SK-N-SH (cell line): ENCODE data around the gene TSSK6. TPM values are rescaled to one million over a fixed set of nuclear protein-coding genes. Genes with fewer than 3 reads are reported as not detected.

Experiments
- CTCF ChIA-PET: fragments of 300-600, 350-600 bp; formaldehyde crosslinking; extraction: SDS; loops from one replicate; lab custom pipeline; 2021; lab: Yijun Ruan, JAX
- POLR2A ChIA-PET: fragments of 350-600 bp; sonication (Branson Sonifier 250); formaldehyde crosslinking; extraction: SDS; loops from one replicate; lab custom pipeline; 2020; ENCODE audit warnings: antibody characterized with exemption, inconsistent platforms; lab: Yijun Ruan, JAX
- DNase-seq: peaks from one replicate; pipeline ENCODE4 v3.0.0; 2012
- H2AFZ ChIP-seq: fragments of 200-600 bp; sonication (generic); 2 replicates; pipeline ENCODE4 v1.8.1; 2016; ENCODE audit warnings: antibody characterized with exemption, mild to moderate bottlenecking, low read depth
- H3F3A ChIP-seq: fragments of 200-600 bp; sonication (generic); replicated peaks from 2 replicates; pipeline ENCODE3; 2016; ENCODE audit warnings: antibody characterized with exemption, mild to moderate bottlenecking; ENCODE audit not compliant: insufficient read depth
- H3K27ac ChIP-seq, 2 experiments: fragments of 200-500 bp in 1 of 2; fragments of 200-600 bp in 1 of 2; sonication (Bioruptor generic) in 1 of 2; sonication (generic), shearing (Covaris generic) in 1 of 2; 2 replicates each; pipeline versions ENCODE4 v1.5.1 to v1.6.1; 2014 to 2016; ENCODE audit warnings: low read depth in 2 of 2, inconsistent platforms in 1 of 2, low read length in 1 of 2, mild to moderate bottlenecking in 1 of 2, mixed read lengths in 1 of 2
- H3K27me3 ChIP-seq: fragments of 200-600 bp; sonication (generic), shearing (Covaris generic); 2 replicates; pipeline ENCODE4 v1.6.1; 2016; ENCODE audit warnings: mixed run types; ENCODE audit not compliant: insufficient read depth
- H3K36me3 ChIP-seq, 2 experiments: fragments of 200-500 bp in 1 of 2; fragments of 200-600 bp in 1 of 2; sonication (Bioruptor generic) in 1 of 2; sonication (generic) in 1 of 2; replicated peaks in 1 of 2; 2 replicates each; pipeline versions ENCODE3 to v1.5.1; 2014 to 2016; ENCODE audit warnings: low read length in 1 of 2, mild to moderate bottlenecking in 1 of 2; ENCODE audit not compliant: insufficient read depth in 2 of 2, control insufficient read depth in 1 of 2
- H3K4me1 ChIP-seq, 2 experiments: fragments of 200-500 bp in 1 of 2; fragments of 200-600 bp in 1 of 2; sonication (Bioruptor generic) in 1 of 2; sonication (generic), shearing (Covaris generic) in 1 of 2; 2 replicates each; pipeline versions ENCODE4 v1.5.1 to v1.6.1; 2014 to 2016; ENCODE audit warnings: low read depth in 1 of 2, low read length in 1 of 2, mixed run types in 1 of 2; ENCODE audit not compliant: insufficient read depth in 2 of 2, control insufficient read depth in 1 of 2
- H3K4me2 ChIP-seq: fragments of 200-600 bp; sonication (generic), shearing (Covaris generic); 2 replicates; pipeline ENCODE4 v1.6.1; 2017; ENCODE audit warnings: mixed run types
- H3K4me3 ChIP-seq, 2 experiments: fragments of 200-500 bp in 1 of 2; fragments of 200-600 bp in 1 of 2; sonication (Bioruptor generic) in 1 of 2; sonication (generic), shearing (Covaris generic) in 1 of 2; 2 replicates each; pipeline versions ENCODE4 v1.5.1 to v1.8.1; 2014 to 2016; ENCODE audit warnings: low read depth in 2 of 2, inconsistent platforms in 1 of 2, low read length in 1 of 2, mild to moderate bottlenecking in 1 of 2, mixed read lengths in 1 of 2, moderate library complexity in 1 of 2
- H3K79me2 ChIP-seq: fragments of 200-600 bp; sonication (generic); 2 replicates; pipeline ENCODE4 v1.8.1; 2017; ENCODE audit warnings: mild to moderate bottlenecking; ENCODE audit not compliant: insufficient read depth
- H3K9ac ChIP-seq: fragments of 200-600 bp; sonication (generic); 2 replicates; pipeline ENCODE4 v1.6.1; 2017; ENCODE audit warnings: mixed run types
- H3K9me2 ChIP-seq: fragments of 200-600 bp; sonication (generic); 2 replicates; pipeline ENCODE4 v1.6.1; 2017; ENCODE audit warnings: mixed run types
- H3K9me3 ChIP-seq: fragments of 200-600 bp; sonication (generic); 2 replicates; pipeline ENCODE4 v1.6.1; 2017; ENCODE audit warnings: mixed run types, mild to moderate bottlenecking, moderate library complexity
- H4K20me1 ChIP-seq: fragments of 200-600 bp; sonication (generic); 2 replicates; pipeline ENCODE4 v1.6.1; 2017; ENCODE audit warnings: mild to moderate bottlenecking, mixed run types; ENCODE audit not compliant: insufficient read depth
- CTCF ChIP-seq: fragments of 200-600 bp; sonication (generic); IDR thresholded peaks from 2 replicates; pipeline ENCODE4 v1.6.1; 2017; ENCODE audit warnings: antibody characterized with exemption, mild to moderate bottlenecking, moderate library complexity
- ELF1 ChIP-seq: IDR thresholded peaks from 2 replicates; pipeline ENCODE4 v1.4.0; 2012
- FOSL2 ChIP-seq: IDR thresholded peaks from 2 replicates; pipeline ENCODE4 v1.4.0; 2012; ENCODE audit warnings: low read depth, mild to moderate bottlenecking, moderate library complexity, borderline replicate concordance
- GATA2 ChIP-seq: sonication (generic); formaldehyde crosslinking; IDR thresholded peaks from 2 replicates; pipeline ENCODE4 v1.5.0; 2020; ENCODE audit warnings: mild to moderate bottlenecking, missing genetic modification reagents
- IRF3 ChIP-seq: fragments of 150-350 bp; IDR thresholded peaks from 2 replicates; pipeline ENCODE4 v1.6.1; 2016; ENCODE audit warnings: mild to moderate bottlenecking, low read depth, low read length
- NFIC ChIP-seq: IDR thresholded peaks from 2 replicates; pipeline ENCODE4 v1.4.0; 2012; ENCODE audit warnings: borderline replicate concordance
- NRF1 ChIP-seq: IDR thresholded peaks from 2 replicates; pipeline ENCODE4 v1.6.1; 2012; ENCODE audit warnings: low read depth, mild to moderate bottlenecking, low read length
- RAD21 ChIP-seq: IDR thresholded peaks from 2 replicates; pipeline ENCODE4 v1.6.1; 2012; ENCODE audit warnings: mild to moderate bottlenecking, low read length
- RCOR1 ChIP-seq: fragments of 150-350 bp; IDR thresholded peaks from 2 replicates; pipeline ENCODE4 v1.6.1; 2017; ENCODE audit warnings: antibody characterized with exemption, low read length
- RXRA ChIP-seq: IDR thresholded peaks from 2 replicates; pipeline ENCODE4 v1.4.0; 2012; ENCODE audit warnings: low read depth, mild to moderate bottlenecking, borderline replicate concordance
- TAF1 ChIP-seq: IDR thresholded peaks from 2 replicates; pipeline ENCODE4 v1.6.1; 2012; ENCODE audit warnings: low read depth, mild to moderate bottlenecking, low read length, moderate library complexity, borderline replicate concordance
- TCF12 ChIP-seq: IDR thresholded peaks from 2 replicates; pipeline ENCODE4 v1.4.0; 2012
- USF1 ChIP-seq: IDR thresholded peaks from 2 replicates; pipeline ENCODE4 v1.4.0; 2012; ENCODE audit warnings: low read depth, borderline replicate concordance
- ZBTB33 ChIP-seq: IDR thresholded peaks from 2 replicates; pipeline ENCODE4 v1.4.0; 2012; ENCODE audit warnings: low read depth, borderline replicate concordance
- WGBS: methylation state at CpG from one replicate; pipeline ENCODE4 v1.1.6; 2017; ENCODE audit warnings: low lambda C conversion rate; 5-methylcytosine and 5-hydroxymethylcytosine counted together
- polyA plus RNA-seq, 3 experiments: library from polyadenylated mRNA; depleted of rRNA; stranded (reverse); fragments of >200 nt; gene quantifications; 2 replicates each; pipeline ENCODE4 v1.2.3, GENCODE V29; 2012

Gene TSSK6
- polyA plus RNA-seq, 1 of the 3 experiments (the other 2 are of a cell fraction), result 3.1 TPM

GRCh38 chr19:19471682-19472081 is 43.7 kb downstream of the TSSK6 start:
- Histone ChIP-seq H3K4me1 (no peaks in the 10 kb centered on the region; a peak in 1 of 4 replicates), H3K4me3 (no peak overlapping the region), H3K79me2 (peaks cover 96% of the 10 kb centered on the region), H3K9ac (no peak overlapping the region), H3K4me2 (no peak overlapping the region), H3K27me3 (no peaks in the 10 kb centered on the region), H3K36me3 (peaks cover 6 to 40% of the 10 kb centered on the region in 2 experiments), H2AFZ (no peak overlapping the region), H4K20me1 (peaks cover 10% of the 10 kb centered on the region)
- 100% methylated on average over 6 of the region's 6 CpGs for WGBS
- DNase-seq, result no peak
- POLR2A ChIA-PET, result no interaction called here
- TF ChIP-seq ZBTB33 (no peak), IRF3 (no peak), TCF12 (no peak), GATA2 (no peak), RXRA (no peak), TAF1 (no peak), RAD21 (no peak), ELF1 (no peak), CTCF (no peak), RCOR1 (no peak), NRF1 (no peak), USF1 (no peak), NFIC (no peak), FOSL2 (no peak)
- TF ChIP-seq, all 33 proteins: peak for 0
- Histone ChIP-seq H3K9me2 (no peaks in the 10 kb centered on the region), H3F3A (peaks cover 13% of the 10 kb centered on the region), H3K27ac (no peak overlapping the region), H3K9me3 (peaks cover 17% of the 10 kb centered on the region; the same call in 1 of the 2 replicates)
- CTCF ChIA-PET, result no interaction called here
